Activated gamma-delta T cell treated with anti-CD3 and anti-CD28 coated beads, Interleukin-2, amount 50 U/mL, for 16 hours (primary cell): ENCODE results near the gene FRMPD2.
"Not testable (repeated sequence)": the region's sequence is repeated elsewhere in the genome, so short reads cannot be mapped to it uniquely, and the experiment has no call there.

Experiments
- DNase-seq: peaks from one replicate; pipeline ENCODE4 v3.0.0-alpha.2; 2020; ENCODE audit warnings: low read depth

Gene FRMPD2

DNA sequence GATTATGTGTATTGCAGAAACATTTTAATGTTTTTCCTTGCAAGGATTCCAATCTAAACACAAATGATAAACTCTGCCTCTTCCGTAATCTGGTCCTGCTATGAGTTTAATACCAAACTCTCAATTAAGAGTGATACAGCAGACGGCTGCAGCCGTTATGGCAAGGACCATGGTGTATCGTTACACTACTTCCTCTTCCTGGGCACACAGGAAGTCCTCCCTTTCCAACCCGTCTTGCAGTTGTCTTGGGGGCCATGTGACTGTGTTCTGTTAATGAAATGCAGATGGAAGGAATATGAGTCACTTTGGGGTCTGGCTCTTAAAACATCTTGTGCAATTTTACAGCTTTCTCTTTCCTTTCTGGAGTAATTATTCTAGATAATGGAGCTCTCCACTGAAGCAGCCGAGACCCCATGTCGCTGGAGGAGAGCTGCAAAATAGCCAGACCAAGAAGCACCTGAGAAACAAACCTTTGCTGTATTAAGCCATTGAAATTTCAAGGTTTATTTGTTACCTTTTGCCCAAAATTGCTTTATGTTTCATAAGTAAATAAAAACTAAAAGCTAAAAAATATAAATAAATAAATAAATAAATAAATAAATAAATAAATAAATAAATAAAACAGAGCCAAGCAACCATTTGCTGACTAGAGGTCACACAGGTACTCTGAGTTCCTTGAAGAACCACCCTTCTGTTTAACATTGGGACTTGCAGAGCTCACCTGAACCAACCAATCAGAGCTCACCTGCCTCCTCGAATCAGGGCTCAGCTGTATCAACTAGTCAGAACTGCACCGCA, 74.7 kb downstream of the FRMPD2 start:
- no peak for DNase-seq

DNA sequence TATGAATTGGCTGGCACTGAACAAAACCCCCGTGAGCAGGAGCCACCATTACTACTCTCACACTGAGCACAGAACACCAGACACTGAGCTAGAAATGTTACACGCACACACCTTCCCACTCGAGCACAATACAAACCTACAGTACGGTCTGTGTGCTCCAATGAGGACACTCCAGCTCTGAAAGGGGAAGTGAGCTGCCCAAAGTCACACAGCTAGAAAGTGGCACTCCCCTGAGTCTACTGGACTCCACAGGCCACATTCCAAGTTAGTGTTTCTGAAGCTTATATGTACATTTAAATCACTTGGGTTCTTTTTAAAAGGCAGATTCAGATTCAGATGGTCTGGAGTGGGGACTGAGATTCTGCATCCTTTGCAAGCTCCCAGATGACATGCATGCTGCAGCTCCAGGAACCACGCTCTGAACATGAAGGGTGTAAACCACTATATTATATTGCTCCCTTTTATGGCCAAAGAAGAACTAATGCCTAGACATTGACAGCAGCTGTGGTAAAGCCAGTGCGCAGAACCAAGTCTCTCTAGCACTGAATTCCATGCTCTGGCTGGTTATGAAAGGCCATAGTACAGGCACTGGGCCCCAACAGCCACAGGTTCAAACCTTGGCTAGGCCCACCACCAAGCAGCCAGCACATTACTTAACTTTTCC, 77.1 kb downstream of the FRMPD2 start:
- DNase-seq, result no peak

DNA sequence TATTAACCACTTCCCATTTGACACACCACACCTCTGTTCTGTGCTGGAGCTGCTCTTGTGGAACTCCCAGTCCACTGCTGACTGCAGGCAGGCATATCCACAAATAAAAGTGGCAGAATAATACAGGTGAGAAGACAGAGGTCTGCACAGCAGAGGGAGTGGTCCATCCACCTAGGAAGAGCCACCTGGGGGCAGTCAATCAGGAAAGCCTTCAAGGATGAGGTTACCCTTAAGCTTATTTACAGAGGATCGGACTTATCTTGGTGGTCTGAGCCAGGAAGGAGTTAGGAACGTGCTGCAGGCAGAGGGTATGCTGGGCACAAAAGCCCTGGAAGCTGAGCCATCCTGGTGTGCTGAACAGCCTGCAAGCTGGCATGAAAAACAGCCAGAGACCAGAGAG, 78.7 kb downstream of the FRMPD2 start:
- no peak for DNase-seq

DNA sequence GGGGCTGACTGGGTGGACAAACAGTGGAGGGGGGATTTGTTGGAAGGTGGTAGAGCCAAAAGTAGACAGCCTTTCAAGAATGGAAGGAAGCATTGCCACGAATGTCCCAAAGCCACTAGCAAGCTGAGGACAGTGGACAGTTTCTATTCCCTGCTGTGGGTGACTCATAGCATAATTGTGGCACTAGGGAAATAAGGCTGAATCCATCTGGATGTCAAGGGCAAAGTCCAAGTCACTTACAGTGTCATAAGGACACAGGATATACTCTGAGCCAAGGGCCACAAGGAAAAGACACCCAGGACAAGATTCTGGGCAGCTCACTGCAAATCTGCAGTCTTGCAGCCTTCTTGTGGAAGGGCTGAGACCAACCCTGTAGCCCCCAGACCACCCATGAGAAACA, 79.7 kb downstream of the FRMPD2 start:
- no peak for DNase-seq

DNA sequence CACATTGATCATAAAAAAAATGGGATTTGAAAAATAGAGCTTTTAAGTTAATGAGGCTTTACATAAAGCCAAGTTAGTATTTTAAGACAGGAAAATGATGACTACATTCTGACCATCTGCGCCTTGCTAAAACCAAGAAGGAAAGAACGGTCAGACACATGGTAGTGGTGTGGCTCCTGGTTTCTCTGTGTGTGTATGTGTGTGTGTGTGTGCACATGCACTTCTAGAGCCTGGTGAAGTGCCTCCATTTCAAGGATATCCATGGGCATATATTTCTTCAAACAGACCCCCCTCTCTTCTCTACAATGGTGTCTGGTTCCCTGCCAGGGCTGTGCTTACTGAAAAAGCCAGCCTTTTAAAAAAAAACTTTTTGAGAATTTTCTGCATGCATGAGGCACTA, 80.9 kb downstream of the FRMPD2 start:
- no peak for DNase-seq

DNA sequence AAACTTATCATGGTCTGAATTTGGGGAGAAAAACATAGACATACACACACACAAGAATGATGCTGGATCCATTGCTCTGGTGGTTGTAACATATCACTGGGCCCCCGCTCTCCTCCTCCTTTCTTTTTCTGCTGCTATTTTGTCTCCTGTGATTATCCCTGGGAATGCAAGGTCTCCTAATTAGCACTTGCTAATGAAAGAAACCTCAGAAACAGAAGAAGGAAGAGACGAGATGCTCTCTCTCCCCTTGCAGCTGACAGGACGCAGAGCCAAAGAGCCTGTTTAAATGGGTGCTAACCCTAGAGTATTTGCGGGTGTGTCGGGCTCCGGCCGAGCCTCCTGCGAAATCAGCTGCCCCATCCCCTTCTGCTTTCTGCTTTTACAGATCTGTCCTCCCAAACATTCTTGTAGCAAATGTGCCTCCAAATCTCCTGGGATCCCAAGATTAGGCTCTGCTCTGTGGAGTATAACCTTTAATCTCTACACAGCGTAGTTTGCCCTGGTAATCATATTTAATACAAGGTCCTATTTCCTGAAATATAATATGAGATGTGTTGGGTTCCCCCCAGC, 81.5 kb downstream of the FRMPD2 start:
- DNase-seq, result no peak

DNA sequence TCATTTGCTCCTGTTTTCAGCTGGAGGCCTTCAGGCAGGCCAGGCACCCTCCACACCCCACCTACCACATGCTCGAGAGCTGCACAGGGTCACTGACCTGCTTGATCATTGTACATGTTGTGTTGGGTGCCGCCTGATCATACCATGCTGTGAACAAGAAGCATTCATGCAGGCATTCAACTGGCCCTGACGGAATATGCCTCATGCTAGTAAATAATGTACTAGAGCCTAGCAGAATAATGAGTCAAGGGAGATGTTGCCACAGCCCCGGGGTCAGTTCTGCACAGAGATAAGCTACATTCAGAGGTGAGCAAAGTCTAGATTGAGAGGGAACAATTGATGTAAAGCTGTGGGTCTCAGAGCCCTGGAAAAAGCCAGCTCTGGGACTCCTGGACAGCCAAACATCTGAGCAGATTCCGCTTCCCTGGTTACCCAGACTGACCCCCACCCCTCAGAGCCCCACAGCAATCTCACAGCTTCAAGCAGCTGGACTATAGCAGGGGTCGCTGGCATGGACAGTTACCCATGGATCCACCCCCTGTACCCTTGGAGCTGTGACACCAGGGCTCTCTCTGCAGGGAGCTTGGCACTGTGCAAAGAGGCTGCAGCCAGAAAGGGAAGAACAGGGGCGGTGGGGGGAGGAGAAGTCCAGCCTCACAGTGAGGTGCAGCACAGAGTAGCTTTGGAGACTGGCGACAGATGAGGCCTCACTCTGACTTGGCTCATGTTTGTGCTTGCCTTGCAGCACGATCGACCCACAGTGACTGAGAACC, 86.6 kb downstream of the FRMPD2 start:
- no peak for DNase-seq

DNA sequence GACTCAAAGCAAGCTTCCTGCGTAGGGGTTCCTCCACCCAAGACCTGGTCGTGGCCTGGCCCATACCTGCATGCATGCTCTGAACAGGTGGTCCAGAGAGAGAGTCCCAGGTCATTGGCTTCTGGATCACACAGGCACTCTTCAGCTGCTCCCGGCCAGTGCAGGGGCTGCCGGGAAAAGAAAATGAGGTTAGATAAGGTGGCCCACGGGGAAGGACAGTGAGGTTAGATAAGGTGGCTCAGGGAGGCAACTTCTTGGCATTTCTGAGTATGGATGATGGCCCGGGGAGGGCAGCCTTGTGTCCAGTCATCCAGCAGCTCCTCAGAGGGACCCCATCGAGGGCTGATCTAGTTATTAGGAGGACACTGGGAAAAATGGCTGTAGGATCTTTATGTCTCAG, 87.4 kb downstream of the FRMPD2 start:
- DNase-seq, result no peak

DNA sequence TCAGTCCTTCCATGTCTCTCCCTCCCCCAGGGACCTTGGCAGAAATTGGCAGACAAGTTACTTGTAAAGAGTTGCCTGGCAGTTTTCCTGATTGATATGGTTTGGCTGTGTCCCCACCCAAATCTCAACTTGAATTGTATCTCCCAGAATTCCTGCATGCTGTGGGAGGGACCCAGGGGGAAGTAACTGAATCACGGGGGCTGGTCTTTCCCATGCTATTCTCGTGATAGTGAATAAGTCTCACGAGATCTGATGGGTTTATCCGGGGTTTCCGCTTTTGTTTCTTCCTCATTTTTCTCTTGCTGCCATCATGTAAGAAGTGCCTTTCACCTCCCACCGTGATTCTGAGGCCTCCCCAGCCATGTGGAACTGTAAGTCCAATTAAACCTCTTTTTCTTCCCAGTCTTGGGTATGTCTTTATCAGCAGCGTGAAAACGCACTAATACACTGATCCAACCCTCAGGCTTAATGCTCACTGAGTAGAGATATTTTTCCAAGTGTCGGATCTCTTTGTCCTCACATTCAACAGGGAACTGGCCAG, 88.2 kb downstream of the FRMPD2 start:
- DNase-seq, result not testable (repeated sequence)

DNA sequence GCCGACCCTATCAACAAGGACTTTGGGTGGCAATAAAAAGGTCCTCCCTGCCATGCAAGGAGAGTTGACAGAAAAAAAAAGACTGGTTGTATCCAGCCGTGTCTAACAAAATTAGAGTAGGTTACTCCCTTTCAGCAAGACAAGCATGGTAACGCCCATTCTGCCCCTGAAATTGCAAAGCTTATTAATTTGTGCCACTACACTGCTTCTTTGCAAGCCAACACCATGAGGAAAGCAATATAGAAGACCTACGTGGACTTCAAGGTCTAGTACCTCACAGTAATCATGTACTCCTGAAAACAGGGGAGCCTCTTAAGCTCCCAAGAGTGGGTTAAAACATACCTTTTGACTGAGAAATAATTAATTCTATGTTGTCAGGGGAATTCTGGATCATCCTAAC, 90.3 kb downstream of the FRMPD2 start:
- DNase-seq, result no peak

DNA sequence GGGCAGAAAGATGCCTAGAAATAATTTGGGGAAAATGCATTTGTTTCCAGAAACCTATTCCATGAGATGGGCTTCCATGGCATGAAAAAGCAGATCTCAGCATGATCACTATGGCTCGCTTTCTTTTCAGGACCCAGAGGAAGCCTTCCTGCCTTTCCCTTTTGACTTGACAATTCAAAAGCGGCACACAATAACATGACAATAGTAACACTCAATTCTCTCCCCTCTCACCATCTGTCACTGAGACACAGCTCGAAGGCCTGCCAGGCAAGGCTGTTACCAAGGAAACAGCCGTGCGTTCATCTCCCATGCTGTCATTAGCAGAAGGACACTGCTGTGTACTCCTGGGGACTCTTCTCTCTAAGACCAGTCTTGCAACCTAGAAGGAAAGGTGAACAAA, 101.8 kb downstream of the FRMPD2 start:
- DNase-seq, result not testable (repeated sequence)

DNA sequence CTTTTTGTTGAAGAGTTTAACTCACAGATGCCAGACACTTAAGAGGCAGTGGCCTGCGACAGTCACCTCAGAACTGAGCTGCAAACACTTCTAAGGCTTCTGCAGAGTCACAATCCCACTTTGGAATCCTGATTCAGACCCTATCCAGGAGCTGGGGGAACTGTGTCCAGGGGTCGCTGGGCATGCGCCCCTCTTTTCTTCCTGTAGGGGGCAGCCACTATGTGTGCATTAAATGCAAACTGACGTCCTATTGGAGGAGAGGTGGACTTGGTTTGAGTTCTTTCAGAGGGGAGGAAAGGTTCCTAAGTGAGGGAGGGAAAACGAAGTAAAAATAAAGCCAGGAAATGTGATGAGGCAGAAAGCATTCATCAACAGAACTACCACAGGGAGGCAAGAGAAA, 113.8 kb downstream of the FRMPD2 start:
- DNase-seq, result not testable (repeated sequence)

DNA sequence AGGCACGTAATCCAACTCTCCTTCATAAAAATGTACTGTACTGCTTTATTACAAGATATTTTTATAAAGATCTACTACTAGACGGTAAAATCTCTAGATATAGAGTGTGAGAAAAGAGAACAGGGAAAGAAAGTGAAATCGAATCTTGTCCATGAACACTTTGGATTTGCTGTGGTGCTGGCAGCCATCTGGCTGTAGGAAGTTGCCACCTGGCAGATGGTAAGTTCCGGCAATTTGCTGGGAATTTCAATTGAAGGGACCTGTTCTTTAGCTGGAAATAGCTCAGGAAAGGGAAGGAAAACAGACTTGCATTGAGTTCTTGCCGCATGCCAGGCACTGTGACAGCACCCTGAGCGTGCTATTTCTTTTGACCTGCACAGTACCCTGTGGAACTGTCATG, 114.3 kb downstream of the FRMPD2 start:
- DNase-seq, result not testable (repeated sequence)

DNA sequence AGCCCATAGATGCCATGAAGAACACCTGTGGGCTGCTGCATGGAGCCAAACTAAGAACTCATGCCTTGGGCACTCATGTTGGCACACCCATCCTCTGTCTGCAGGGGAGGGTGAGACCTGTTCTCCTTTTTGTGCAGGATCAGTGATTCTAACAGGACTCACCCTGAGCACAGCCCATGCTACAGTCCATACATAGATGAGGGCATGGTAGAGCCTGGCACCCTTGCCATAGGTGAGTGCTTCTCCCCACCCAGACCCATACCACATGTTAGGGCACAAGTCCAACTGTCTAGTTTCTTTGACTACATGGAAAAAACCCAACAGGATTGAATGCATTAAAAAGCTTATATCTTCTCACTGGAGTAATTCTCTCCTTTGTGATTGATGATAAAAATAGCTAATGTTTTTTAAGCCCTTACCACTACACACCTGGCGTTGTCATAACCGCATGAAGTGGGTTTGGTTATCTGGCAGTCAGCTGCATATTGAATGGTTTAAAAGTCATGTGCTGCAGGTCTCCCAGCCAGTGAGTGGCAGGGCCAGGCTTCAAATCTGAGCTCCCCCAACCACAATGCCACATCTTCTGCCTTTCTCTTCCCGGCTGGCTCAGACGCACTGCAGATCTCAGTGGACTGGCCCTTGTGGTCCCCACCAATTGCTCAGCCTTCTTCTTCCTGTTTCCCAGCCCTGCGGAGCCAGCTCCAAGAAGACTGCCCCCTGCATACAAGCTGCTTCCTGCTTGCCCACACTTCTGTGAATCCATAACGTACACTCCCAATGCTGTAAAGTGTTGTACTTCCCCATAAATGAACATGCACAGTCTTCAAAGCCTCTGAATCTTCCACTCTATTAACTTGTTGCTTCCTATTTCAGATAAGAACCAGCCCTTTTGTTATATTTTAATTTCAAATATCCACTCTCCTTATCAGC, 120.0 kb downstream of the FRMPD2 start:
- not testable (repeated sequence) for DNase-seq

DNA sequence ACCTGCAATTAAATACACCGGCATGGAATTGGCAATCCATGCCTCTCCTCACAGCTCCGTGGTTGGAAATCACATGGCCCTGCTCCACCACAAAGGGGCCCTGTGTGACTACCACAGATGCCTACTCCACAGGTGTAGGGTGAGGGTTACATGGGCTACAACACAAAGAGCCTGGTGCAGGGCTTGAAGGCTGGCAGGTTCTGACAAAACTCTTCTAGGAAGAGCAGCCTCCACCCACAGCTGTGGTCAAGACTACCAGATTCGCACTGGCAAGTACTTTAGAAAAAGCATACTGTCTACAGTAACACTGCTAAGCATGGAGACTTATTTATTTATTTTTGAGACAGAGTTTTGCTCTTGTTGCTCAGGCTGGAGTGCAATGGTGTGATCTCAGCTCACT, 126.9 kb downstream of the FRMPD2 start:
- DNase-seq, result not testable (repeated sequence)

DNA sequence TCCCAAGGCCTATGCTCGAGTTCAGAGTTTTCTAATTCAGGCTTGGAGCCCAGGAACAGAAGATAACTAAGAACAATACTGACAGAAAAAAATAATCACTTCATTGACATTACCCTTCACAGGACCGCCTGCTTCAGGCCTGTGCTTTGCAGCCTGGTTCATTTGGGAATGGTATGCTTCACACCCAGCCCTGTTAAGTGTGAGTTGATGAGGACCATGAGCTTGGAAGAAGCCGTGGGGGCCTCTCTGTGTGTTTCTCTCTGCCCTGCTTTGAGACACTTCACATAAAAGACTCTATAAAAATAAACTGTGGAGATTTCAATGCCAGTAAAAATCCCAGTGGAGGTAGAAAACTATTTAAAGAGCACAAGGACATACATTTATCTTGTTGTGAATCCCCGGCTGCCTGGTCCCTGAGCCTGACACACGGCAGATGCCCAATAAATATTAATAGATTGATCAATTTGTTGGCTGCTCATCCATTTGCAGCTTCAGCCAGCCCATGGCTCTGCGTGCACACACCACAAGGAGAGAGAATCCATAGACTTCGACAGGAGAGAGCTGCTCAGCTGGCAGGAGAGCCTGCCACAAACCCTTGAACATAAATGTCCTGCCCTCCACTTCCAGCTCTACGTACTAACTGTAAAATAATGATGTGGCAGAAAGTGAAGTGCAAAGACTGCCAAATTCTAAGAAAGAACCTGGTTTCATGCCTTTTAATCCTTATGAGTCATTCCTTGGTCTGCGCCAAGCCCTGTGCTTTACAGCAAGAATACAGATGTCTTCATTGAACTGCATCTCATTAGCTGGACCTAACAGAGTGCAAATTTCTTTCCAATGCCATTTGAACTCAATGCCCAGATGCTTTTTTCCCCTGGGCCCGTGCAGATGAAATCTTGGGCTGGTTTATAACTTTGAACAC, 130.5 kb downstream of the FRMPD2 start:
- not testable (repeated sequence) for DNase-seq

DNA sequence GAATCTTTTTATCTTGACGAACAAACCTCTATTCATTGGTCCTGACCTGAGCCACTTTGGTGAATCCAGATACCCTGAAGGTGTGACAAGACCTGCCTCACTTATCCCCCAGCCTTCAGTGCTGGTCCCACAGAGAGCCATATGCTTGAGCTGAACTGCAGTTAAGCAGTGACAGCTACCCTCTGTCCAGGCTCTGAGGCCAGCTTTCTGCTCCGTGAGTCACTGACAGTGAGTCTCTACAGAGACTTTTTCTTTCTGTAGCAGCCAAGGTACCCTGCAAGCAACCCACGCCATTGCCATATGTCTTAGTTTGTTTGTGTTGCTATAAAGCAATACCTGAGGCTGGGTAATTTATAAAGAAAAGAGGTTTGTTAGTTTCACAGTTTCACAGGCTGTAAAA, 133.5 kb downstream of the FRMPD2 start:
- not testable (repeated sequence) for DNase-seq

DNA sequence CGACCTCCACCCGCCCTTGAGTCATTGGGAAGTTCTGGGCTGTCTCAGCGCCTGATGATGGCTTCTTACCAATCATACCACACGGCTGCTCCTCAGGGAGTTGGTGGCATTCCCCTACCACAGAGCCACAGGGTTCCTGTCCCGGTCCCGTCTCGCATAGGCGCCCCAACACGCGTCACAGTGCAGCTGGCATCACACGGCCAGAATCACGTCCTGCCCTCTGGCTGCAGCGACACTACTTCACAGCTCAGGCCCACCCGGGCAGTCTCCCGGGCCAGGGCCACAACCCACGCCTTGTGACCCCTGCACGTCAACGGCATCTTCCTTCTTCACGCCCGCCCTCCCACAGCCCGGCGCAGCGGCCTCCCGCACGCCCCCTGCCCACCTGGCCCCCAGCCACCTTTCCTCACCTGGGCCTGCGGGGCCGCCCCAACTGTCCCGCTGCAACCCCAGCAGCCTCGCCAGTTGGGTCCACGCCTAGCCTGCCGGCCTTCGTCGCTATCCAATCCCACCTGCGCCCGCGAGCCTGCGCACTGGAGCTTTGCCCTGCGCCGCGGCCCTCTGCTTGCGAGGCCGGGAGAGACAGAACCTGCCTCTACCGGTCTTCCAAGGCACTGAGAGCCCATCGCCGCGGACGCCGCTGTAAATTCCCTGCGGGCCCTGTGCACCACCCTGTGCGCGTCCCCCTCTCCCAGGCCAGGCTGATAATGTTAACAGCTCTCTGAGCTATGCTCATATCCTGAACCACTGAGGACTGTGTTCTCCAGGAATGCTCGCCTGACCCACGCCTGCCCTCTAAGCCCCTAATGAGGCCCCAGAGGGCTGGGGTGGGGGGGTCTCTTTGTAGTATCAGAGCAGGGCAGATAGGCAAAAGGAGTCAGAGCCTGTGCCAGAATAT, 134.3 kb downstream of the FRMPD2 start:
- not testable (repeated sequence) for DNase-seq

DNA sequence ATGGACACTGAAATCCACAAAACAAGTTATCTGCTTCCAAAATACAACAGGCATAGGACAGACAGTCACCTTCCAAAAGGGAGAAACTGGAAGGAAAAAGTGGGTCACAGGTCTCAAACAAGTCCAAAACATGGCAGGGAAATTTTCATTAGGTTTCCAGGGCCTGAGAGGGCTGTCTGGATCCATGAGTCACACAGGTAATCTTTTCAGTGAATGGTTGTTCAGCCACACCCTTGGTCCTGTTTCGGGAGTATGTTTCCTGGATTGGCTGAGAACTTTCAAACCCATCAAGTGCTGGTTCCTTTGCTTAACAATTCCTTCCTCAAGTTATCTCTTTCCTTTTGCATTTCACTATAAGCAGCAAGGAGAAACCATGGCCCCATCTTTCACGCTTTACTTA, 145.5 kb downstream of the FRMPD2 start:
- DNase-seq, result not testable (repeated sequence)
